Kidney capillary endothelial cell (primary cell): ENCODE data around the gene RNPS1.

Source experiments
- DNase-seq: peaks from one replicate; pipeline ENCODE4 v3.0.0-alpha.2; 2018; ENCODE audit warnings: low spot score

RNPS1 gene

GRCh38 chr16:2213817-2214718 lies 53.9 kb downstream of the RNPS1 start:
- DNase-seq, result no peak

- DNase-seq, result peak; percentile 21
Observed at GRCh38 chr16:2212362-2213324, 55.3 kb downstream of the RNPS1 start.

GRCh38 chr16:2211923-2212347 lies 56.0 kb downstream of the RNPS1 start:
- no peak for DNase-seq

GRCh38 chr16:2210386-2211365 lies 57.2 kb downstream of the RNPS1 start, which contains the start of gene BRICD5:
Gene BRICD5 (minus strand): TSS chr16:2210863. CDS start chr16:2210833, 30 bp downstream.
- DNase-seq, result no peak

- no peak for DNase-seq
Observed at GRCh38 chr16:2210009-2210332, 58.0 kb downstream of the RNPS1 start.

- no peak for DNase-seq
Observed at GRCh38 chr16:2209258-2210008, 58.5 kb downstream of the RNPS1 start.

GRCh38 chr16:2208772-2209171 lies 59.2 kb downstream of the RNPS1 start:
- no peak for DNase-seq

GRCh38 chr16:2208308-2208707 lies 59.6 kb downstream of the RNPS1 start:
- no peak for DNase-seq

GRCh38 chr16:2207872-2208271 lies 60.1 kb downstream of the RNPS1 start:
- DNase-seq, result no peak

GRCh38 chr16:2206780-2207433 lies 61.0 kb downstream of the RNPS1 start:
- no peak for DNase-seq

GRCh38 chr16:2206420-2206779 lies 61.5 kb downstream of the RNPS1 start:
- no peak for DNase-seq

GRCh38 chr16:2205967-2206313 lies 62.0 kb downstream of the RNPS1 start:
- no peak for DNase-seq

GRCh38 chr16:2205104-2205966 lies 62.6 kb downstream of the RNPS1 start, which contains the start of gene MLST8:
Gene MLST8 (plus strand): TSS chr16:2205454. CDS start chr16:2206086, 632 bp downstream.
- peak; percentile 88 for DNase-seq

- no peak for DNase-seq
Observed at GRCh38 chr16:2204416-2205103, 63.4 kb downstream of the RNPS1 start.
